Stimulated activated CD8-positive, alpha-beta memory T cell treated with anti-CD3 and anti-CD28 coated beads, Interleukin-15, amount 100 ng/mL, for 24 hours (primary cell): ENCODE measurements around the gene KRT82.

ENCODE experiments used
- DNase-seq: peaks from one replicate; pipeline ENCODE4 v3.0.0-alpha.2; 2020; ENCODE audit warnings: low read depth

The KRT82 gene

DNA sequence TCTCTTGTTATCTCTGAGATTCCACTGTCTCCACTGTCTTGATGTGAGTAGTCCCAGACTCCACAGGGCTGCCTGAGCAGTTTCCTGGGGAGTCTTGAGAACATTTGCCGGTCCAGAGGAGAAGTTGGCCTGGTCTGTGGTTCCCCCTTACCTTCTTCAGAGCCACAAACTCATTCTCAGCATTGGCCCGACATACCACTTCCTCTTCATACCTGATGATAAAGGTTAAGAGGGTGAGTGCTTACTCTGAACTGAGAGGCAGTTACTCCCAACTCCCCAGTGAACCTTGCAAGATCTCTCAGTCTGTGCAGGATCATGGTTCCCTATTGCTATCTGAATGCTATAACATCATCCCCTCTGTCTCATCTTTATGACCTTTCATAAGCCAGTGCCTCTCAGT lies 23.3 kb downstream of the KRT82 start:
- DNase-seq: no peak

GRCh38 chr12:52381206-52381605 lies 24.9 kb downstream of the KRT82 start:
- no peak for DNase-seq

DNA sequence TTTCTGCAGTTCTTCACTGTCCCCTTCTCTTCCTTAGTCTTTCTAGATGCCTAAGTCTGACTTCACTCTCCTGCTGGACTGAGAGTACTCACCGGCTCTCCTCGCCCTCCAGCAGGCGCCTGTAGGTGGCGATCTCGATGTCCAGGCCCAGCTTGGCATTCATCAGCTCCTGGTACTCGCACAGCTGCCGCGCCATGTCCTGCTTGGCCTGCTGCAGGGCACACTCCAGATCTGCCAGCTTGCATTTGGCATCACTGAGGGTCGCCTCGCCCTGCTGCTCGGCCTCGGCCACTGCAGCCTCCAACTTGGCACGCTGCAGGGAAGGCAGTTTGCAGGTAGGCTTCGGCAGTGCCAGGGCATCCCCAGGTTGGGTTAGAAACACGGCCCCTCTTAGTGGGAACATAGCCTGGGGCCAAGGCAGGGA lies 25.9 kb downstream of the KRT82 start:
- no peak for DNase-seq

GRCh38 chr12:52379536-52379935 lies 26.6 kb downstream of the KRT82 start:
- DNase-seq: no peak

- DNase-seq: no peak
These were observed 28.0 kb downstream of the KRT82 start for GRCh38 chr12:52378091-52378490.

DNA sequence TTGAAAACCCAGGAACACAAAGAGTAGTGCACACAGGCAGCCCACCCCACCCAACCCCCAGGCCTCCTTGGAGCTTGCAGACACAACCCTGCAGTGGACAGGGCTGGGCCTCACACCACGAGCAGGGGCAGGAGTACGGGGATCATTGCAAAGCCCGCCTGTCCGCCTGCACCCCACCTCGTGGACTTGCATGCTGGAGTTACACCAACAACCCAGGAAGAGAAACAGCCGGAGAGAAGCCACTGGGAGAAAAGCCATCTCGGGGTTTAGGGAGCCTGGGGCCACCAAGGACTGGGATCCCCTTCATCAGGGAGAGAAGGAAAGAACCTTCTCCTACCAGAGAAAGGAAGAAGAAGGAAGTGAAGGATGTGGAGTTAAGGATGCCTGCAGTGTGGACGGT lies 28.9 kb downstream of the KRT82 start:
- no peak for DNase-seq

DNA sequence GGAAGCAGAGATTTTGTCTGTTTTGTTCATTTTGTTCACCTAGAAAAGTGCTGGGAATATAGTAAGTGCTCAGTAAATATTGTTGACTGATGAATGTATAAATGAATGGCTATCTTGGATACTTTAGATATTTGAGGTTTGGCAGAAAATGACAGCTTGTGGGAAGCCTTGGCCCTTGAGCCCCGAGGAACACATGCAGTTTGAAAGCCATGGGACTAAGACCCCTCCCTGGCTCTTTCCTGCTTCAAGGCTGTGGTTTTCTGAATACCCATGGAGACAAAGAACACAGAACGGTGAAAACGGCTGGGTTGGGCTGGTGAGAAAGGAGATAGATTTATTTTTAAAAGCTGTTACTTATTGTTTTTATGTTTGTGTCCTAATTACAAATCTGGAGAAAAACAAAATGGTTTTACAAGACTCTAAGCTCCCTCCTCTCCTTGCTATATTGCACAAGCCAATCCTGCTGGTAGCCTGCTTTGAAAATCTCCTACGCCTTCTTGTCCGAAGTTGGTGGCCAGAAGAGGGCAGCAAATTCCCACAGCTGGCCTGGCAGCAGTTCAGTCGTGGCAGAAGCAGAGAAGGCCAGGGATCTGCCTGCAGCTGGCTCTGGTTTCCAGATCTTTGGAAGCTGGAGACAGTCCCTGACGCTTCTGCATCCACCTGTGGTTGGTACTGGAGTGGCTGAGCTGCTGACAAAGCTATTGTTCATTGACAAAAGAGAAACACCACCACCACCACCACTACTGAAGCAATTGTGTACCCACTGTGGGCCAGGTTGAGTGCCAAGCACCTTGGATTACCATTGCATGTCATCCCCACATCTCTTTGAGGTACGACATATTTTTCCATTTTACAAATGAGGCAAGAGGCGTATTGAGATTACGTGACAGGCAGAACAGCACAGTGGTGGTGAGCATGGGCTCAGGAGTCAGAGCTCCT lies 33.6 kb downstream of the KRT82 start:
- DNase-seq: no peak

- DNase-seq: no peak
These were observed 34.4 kb downstream of the KRT82 start for GRCh38 chr12:52371716-52372115.

DNA sequence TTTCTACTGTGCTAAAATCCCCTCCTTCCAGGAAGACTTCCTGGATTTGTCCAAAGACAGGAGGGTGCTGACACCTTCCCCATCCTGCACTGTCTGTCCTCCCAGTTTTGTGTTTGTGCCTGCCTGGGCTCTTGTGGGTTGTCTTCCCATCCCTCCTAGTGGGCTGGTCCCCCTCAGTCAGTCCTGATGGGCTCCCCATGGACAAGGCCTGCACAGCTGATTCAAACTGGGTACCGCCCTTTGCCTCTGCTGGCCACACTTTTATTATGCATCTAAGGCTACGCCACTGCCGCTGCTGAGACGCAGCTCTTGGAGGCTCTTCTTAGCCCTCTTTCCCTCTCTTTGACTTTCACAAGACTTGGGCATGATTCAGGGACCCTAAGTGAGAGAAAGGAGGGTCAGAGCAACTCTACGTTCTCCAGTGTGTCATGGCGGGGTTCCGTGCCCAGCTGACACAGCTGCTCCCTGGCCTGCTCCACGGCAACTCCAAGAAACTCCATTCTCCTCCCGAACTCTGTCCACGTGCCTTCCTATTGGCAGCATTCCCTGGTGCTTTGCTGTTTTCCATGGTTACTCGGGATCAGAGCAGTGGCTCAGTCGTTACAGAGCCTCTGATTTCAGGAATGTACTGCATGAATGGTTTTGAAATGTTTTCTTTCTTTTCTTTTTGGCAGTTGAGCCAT lies 35.1 kb downstream of the KRT82 start:
- DNase-seq: no peak

DNA sequence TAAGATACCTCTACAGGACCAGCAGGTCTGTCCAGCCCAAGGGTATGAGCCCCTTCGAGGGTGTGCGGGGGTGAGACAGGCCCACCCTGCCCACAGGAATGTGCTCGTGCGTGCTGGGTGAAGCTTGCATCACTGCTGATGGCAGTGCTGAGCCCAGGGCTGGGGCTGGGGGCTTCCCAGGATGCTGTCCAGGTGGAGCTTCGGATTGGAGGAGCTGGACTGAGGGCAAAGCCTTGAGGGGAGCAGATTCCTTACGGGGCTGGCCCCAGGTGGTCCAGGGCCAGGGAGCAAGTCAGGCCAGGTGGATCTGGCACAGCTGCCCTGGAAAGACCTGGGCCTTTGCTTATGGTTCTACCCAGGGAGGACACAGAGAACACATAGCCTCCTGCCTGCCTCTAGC lies 36.3 kb downstream of the KRT82 start:
- no peak for DNase-seq

DNA sequence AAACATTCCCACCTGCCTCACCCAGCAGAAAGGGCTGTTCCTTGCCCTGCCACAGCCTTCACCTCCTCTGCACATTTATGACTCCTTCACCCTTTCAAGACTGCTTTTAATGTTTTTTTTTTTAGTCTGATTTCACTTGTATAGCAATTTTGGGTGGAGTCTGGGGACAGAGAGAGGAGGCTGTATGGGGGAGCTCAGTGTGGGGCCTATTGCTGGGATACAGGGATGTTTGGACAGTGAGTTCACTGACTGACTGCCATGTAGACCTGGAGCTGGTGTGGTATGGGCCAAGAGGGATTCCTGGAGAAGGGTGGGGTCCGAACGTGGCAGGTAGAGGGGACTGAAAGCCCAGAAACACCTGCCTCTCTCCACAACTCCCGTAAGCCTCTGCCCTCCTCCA lies 36.9 kb downstream of the KRT82 start:
- DNase-seq: no peak

GRCh38 chr12:52368508-52368907 lies 37.6 kb downstream of the KRT82 start:
- DNase-seq: no peak

- no peak for DNase-seq
These were observed 38.3 kb downstream of the KRT82 start for GRCh38 chr12:52367876-52368275.

- no peak for DNase-seq
These were observed 39.2 kb downstream of the KRT82 start, which contains the start of gene KRT85 for GRCh38 chr12:52366738-52367485. TSS of gene KRT85 (minus strand) at chr12:52367481. CDS start at chr12:52367405, 76 bp downstream.

- DNase-seq: no peak
These were observed 41.1 kb downstream of the KRT82 start for GRCh38 chr12:52364901-52365489.

GRCh38 chr12:52364061-52364460 lies 42.1 kb downstream of the KRT82 start:
- no peak for DNase-seq

GRCh38 chr12:52363111-52363679 lies 42.9 kb downstream of the KRT82 start:
- no peak for DNase-seq

- DNase-seq: no peak
These were observed 43.9 kb downstream of the KRT82 start for GRCh38 chr12:52362118-52362726.

DNA sequence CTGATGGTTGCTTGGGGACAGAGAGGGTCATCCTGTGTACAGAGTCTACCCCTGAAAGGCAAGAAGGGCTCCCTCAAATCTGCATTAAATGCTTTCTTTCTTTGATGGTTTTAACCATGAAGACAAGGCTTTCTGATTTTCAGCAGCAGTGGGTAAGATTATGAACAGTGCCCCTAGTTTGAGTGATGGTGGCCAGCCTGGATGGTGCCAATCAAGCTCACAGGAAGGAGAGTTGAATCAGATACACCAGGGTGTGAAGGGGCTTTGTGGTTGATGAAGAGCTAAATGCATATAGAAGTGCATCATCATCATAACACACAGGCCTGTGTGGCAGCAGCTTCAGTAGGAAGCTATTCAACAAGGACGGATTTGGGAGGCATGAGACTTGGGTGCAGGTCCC lies 44.6 kb downstream of the KRT82 start:
- DNase-seq: no peak

DNA sequence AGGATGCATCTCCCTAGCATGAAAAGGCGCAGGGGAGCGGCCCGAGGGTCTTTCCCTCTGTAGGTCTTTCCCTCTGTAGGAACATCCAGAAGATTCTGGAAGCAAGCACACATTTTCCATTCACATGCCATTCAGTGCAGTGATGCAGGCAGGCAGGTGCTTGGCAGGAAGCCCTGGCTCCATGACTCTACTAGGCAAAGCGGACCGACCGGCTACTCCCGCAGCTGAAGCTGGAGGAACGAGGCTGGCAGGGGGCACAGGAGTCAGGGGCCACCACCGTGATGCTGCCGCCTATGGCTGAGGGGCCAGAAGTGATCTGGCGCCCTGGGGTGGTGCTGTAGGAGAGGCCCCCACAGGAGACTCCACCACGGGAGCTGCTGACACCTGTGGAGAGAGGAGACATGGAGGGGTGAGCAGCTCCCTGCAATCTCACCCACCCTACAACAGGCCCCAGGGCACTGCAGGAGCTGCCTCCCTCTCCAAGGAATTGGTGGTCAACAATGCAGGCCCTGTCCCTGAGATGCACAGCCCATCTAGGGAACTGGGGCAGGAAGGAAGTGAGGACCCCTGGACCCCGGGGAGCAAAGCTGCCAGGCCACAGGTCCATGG lies 45.4 kb downstream of the KRT82 start:
- no peak for DNase-seq

DNA sequence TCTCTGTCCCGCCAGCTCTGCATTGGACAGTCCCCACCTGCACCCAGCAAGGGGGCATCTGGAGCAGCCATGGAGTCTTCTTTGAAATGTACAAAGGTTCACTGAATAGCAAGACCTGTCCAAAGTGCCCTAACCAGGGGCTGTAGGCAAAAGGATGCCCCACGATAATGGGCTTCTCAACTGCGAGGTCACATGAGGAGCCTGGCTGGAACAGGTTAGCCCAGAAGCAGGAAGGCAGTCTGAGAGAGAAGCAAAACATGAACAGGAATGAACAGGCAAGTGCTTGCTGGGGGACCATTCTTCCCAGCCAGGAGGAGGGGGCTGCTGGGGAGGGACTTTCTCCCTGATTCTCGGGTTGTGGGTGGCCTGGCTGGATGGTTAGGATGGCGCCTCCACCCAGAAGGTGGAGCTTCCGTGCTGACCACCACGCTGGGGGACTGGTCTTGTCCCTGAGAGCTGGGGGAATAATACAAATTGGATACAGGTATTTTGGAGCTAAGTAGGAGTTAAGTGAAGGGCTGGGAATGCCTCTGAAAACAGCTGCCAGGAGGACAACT lies 46.0 kb downstream of the KRT82 start:
- no peak for DNase-seq
